GM18526 (cell line): ENCODE measurements around the gene SEMA4B.

Source experiments
- POLR2A ChIP-seq: IDR thresholded peaks from 3 replicates; pipeline ENCODE4 v1.6.1; 2011; ENCODE audit not compliant: insufficient read length; ENCODE audit errors: extremely low read depth

SEMA4B gene

DNA sequence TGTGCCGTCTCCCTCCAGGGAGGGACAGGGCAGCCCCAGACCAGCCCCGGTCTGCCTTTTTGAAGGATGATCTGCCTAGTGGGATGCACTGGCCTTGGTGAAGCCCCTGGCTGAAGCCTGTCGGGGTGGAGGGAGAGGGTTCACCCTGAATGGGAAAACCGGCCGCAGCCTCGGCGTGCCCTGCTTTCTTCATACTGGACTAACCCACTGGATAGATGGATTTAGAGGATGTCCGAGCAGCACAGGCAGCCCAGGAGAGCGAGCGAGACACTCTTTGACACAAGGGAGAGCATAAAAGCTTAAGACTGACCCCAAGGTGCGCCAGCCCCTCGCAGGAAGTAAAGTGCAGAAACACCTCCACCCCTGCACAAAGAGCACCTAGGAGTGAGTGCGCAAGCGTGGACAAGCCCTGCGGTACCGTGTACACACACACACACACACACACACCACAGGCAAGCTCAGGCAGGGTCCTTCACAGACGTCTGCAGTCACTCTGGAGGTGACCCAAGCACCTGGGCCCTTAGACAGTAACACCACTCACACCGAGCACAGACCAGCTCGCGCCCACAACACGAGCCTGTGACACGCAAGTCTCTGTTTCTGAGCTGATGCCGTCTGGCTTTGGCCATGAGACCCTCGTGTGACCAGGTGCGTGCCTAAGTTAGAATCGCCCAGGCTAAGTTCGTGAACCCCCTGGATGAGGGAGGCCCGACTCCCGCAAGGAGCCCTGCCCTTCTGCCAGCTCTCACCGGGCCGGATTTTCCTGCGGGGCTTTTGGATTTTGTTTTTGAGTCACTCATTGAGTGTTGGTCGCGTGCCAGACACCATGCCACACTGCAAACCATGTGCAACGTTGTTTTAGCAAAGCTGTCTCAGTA lies 11.3 kb downstream of the SEMA4B start:
- no peak for TF ChIP-seq POLR2A

DNA sequence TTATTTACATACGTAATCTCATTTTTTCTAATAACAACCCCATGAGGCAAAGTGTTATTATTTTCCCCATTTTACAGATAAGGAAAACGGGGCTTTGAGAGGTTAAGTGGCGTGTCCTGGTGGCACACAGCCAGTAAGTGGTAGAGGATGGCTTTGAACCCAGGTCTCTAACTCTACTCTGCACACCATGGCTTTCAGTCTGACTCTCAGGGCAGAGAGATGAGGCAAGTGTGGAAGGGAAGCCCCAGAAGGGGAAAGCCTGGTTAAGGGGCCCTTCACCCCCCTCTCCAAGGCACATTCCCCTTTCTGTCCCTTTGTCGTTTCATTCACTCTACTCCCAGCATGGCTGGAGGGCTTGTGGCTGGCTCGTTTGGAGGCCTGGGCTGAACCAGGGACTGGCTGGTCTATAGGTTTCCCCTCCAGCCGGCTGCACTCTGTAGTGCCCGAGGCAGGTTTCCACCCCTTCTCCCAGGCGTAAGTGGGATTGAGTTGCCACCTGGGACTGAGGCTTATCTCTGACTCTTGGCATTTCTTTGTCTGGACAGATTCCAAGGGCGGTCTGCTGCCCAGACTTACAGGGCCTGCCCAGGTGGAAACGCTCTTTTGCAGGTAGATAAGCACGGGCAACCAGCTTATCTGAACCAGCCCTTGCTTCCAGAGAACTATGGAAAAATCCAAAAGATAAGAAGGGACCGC lies 12.1 kb downstream of the SEMA4B start:
- no peak for TF ChIP-seq POLR2A

DNA sequence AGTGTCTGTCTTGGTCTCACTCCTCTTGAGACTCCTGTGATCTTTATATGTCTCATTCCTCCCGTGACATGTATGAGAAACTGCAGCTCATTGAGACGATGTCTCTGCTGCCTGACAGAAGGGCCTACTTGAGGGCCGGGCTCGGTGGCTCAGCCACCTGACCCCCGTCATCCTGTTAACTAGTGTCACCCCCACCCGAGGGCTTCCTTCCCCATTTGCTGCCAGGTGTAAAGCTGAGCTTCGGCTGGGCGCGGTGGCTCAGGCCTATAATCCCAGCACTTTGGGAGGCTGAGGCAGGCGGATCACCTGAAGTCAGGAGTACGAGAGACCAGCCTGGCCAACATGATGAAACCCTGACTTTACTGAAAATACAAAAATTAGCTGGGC lies 12.7 kb downstream of the SEMA4B start:
- no peak for TF ChIP-seq POLR2A

DNA sequence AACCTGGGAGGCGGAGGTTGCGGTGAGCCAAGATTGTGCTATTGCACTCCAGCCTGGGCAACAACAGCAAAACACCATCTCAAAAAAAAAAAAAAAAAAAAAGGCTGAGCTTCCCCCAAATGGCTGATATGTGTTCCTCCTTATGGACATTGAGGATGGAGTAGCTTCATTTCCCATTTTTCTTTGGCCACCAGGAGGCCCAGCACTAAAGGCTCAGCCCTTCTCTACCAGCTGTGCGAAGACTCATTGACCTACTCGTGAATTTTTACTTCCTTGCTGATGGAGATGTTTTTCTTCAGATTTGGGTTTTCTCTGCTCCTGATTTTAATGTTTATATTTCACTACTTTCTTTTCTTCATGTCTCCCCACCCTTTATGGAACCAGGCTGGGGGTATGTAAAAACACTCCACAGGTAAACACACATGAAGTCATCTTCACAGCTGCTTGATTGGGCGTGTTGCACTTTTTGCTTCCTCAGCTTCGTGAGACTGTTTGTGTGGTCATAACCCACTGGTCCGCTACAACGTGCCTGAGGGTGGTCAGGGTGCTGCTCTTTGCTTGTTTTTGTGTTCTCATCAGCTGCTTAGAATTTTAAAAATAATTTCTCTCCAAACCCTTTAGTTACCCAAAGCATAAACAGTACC lies 13.5 kb downstream of the SEMA4B start:
- TF ChIP-seq POLR2A, result no peak

DNA sequence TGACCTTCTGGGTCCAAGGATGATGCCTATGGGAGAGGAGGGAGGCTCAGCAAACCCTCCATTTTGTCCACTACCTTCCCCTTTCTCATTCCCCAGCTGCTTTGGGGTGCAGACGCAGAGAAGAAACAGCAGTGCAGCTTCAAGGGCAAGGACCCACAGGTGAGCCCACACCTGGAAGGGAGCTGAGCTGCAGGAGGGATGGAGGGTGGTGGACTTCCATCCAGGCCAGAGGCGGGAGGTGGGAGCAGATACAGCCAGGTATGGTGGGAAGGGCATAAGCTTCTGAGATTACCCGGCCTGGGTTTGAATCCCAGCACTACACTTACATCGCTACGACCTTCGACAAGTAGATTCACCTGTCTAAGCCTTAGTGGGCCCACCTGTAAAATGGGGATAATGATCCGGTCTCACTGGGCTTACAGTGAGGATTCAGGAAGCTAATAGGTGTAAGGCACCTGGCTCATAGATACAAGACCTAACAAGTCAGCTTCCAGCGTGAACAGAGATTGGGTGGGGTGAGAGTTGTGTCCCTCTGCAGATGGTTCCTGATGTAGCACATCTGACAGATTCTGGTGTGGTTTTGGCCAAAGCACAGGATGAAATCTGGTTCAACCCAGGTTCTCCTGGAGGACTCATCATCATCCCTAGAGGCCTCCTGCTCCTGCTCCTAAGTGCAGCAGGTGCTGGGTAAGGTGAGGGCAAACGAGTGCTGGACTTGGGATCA lies 16.7 kb downstream of the SEMA4B start:
- TF ChIP-seq POLR2A, result no peak

DNA sequence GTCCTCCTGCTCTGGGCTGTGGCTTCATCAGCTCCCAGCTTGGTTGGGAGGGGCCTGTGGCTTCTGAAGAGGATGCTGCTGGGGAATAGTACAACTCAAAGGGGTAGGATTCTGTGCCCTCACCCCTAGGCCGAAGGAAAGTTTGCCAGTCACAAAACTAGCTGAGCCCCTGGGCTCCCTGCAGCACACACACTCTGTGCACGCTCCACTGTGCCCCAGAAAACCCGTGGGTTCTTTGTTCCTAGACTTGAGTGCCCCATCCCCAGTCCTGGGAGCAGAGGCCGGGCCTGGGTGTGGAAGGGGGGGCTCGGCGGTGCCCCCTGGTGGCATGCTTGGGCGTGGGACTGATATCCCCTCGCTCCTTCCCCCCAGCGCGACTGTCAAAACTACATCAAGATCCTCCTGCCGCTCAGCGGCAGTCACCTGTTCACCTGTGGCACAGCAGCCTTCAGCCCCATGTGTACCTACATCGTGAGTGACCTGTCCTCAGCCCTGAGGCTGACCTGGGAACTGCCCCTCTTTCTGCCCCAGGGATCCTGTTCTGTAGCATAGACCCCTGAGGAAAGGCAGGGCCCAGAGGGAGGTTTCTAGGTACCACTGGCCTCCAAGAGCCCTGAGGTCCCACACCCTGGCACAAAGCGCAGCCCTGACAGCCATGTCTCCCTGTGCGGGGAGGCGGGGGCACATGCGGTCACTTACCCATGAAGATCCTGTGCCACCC lies 18.5 kb downstream of the SEMA4B start:
- TF ChIP-seq POLR2A, result no peak

DNA sequence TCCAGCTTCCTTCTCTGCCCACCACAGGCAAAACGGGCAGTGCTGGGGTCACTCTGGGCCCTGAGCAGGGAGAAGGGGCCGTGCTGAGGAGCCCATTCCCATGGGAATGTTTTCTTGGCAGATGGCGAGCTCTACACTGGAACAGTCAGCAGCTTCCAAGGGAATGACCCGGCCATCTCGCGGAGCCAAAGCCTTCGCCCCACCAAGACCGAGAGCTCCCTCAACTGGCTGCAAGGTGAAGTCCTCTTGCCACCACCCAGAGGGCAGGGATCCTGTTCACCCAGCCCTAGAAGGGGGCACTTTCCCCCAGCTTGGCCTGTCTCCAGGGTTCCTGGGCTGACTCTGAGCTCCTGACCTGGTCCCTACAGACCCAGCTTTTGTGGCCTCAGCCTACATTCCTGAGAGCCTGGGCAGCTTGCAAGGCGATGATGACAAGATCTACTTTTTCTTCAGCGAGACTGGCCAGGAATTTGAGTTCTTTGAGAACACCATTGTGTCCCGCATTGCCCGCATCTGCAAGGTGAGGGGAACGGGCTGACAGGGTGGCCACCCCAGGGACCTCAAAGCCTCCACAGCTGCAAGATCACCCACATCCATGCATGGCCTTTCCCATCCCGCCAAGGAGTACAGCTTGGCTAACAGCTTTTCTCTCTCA lies 20.2 kb downstream of the SEMA4B start:
- no peak for TF ChIP-seq POLR2A

DNA sequence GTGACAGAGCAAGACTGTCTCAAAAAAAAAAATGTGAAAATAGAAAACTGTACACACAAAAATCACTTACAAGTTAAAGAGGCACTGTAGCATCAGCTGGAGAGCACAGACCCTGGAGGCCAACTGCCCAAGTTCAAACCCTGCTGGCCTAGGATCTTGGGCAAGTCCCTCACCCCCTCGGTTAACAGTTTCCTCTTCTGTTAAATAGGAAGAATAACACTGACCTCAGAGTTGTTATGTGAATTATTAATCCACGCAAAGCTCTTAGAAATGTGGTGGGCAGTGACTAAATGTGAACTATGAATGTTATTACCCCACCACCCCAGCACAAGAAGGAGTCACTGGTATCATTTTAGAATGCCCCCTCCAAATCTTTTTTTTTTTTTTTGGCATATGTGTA lies 21.4 kb downstream of the SEMA4B start:
- no peak for TF ChIP-seq POLR2A

DNA sequence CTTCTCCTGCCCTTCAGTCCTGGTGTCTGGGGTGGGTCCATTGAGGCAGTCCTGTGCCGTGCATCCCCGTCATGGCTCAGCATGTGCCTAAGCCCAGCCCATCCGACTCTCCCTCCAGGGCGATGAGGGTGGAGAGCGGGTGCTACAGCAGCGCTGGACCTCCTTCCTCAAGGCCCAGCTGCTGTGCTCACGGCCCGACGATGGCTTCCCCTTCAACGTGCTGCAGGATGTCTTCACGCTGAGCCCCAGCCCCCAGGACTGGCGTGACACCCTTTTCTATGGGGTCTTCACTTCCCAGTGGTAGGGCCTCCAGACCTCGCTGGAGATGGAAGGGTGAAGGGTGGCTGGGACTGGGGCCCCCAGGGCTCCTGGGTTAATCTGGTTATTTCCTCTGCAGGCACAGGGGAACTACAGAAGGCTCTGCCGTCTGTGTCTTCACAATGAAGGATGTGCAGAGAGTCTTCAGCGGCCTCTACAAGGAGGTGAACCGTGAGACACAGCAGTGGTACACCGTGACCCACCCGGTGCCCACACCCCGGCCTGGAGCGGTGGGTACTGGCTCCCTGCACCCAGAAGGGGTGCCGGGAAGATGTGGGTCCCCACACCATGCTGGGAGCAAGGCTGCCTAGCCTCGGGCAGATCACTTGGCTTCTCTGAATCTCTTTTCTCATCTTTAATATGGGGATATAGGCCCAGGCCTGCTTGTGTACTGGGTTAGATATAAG lies 22.5 kb downstream of the SEMA4B start:
- TF ChIP-seq POLR2A, result no peak

DNA sequence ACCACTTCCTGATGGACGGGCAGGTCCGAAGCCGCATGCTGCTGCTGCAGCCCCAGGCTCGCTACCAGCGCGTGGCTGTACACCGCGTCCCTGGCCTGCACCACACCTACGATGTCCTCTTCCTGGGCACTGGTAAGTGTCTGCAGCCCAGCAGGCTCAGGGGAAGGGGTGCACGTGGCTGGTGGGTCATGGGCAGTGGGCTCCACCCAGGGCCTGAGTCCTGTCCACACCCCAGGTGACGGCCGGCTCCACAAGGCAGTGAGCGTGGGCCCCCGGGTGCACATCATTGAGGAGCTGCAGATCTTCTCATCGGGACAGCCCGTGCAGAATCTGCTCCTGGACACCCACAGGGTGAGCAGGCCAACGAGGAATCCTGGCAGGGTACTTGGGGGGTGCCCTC lies 23.9 kb downstream of the SEMA4B start:
- no peak for TF ChIP-seq POLR2A

DNA sequence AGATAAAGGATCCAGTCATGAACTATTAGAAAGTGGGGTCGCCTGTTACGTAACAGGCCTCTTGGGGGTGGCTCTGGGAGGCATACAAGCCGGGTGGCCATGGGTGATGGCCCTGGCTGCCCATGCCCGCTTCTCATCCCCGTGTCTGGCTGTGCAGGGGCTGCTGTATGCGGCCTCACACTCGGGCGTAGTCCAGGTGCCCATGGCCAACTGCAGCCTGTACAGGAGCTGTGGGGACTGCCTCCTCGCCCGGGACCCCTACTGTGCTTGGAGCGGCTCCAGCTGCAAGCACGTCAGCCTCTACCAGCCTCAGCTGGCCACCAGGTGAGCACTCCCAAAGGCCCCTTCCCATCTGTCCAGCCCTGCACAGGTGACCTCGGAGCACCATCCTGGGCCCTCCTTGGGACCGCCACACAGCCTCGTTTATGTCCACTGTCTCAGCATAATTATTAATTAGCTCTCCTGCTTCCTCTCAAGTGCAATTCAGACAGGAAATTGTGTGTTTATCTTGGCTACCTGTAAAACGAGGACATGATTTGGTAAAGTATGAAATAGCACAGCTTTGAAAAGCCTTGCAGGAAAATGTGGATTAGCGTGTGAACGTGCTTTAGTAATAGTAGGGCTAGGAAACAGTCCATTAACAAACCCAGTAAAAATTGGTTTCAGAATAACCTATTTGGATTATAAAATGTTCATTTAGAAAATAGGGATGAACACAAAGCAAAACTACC lies 24.5 kb downstream of the SEMA4B start:
- TF ChIP-seq POLR2A, result no peak

DNA sequence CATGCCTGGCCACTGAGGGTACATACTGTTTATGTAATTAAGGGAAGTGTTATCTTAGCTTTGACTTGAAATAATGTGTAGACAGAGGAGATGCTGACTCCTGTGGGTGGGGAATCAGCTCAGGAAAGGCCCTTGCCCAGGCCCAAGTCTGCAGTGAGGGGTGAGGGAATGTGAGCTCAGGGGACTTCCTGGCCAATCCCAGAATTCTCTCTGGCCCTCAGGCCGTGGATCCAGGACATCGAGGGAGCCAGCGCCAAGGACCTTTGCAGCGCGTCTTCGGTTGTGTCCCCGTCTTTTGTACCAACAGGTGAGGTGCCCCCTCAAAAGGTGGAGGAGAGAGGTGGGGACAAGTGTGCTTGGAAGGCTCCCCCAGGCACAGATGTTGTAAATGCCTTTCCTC lies 26.2 kb downstream of the SEMA4B start:
- no peak for TF ChIP-seq POLR2A
